GM19035 (cell line): ENCODE measurements around the gene SLC16A12.
"Not testable (repeated sequence)": the region's sequence is repeated elsewhere in the genome, so short reads cannot be mapped to it uniquely, and the experiment has no call there.

ENCODE experiments used
- ATAC-seq: cut with Tn5 transposase; IDR thresholded peaks from one replicate; pipeline ENCODE4 v1.9.1; 2021; ENCODE audit not compliant: unreplicated experiment

Gene SLC16A12

DNA sequence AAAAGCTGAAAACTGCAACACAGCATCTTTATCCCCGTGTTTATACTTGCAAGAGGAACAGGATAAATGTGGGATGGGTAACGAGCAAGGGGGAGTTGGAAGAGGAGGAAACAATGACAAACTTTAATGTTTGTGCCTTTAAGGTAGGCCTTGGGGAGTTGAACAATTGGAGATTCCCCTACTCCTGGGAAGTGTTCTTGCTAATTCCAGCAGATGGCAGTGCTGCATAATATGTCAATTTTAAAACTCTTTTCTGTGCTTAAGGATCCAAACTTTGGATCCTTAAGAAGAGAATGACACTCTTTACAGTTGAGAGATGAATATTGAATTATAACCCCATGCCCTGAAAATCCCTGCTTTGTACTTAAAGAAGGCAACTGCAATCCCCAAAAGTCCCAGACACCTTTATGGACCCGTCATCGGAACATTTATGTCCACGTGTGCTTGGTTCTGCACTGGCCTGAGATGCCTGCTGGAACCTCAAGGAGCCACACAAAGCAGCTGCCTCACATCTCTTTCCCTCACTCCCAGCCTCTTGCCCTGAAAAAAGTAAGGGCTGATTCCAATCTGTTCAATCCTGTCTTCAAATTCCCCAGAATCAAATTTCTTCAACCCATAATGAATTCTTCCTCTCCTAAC, 109.0 kb downstream of the SLC16A12 start:
- peak; percentile 69 for ATAC-seq

DNA sequence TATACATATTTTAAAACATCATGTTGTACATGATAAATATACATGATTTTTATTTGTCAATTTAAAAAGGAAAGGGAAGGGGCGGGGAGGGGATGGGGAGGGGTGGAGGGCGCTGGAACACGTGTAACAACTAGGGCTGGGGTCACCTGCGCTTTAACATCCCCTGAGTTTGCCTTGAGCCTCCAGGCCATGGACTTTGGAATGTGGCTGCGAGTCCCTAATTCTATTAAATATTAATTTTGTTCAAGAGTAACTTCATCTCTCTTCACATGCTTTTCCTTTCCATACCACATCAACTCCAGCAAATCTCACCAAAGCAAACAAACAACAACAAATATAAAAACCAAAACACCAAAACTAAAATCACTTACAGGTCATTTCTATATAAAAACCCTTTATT, 110.4 kb downstream of the SLC16A12 start:
- ATAC-seq, result no peak

DNA sequence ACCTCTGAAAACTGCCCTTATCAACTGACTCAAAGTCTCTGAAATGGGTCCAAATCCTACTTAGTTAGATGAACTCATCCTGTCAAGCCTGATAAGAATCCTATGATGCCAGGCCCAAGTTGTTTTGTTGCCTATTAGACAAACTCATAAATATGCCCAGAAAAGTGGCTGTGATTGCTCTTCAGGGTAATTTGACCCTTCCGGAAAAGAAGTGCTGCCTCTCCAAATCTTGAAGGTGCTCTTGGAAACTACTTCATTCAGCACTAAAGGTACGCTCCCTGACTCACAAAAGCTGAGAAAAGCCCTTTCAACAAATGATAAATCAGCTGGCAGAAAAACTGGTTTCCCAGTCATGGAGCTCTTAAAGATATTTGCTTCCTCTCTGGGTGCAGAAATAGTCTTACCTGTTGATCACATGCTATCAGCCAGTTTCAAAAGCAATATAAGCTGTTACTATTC, 114.3 kb downstream of the SLC16A12 start:
- no peak for ATAC-seq

DNA sequence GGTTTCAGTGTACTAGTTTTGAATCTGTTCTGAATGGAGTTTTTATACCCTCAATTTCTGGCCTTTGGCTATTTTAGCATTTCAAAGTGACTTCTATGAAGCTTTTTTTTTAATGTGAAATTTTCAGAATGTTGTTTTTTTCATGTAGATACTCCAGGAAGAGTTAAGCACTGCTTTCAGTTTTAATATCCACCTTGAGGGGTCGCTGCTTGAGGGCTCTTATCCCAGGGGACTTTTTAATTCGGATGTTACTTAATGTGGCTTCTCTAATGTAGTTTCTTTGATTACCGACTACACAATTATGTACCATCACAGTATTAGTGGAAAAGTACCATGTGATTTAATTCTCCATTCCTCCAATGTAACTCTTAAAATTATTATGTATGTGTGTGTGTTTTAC, 115.8 kb downstream of the SLC16A12 start:
- no peak for ATAC-seq

DNA sequence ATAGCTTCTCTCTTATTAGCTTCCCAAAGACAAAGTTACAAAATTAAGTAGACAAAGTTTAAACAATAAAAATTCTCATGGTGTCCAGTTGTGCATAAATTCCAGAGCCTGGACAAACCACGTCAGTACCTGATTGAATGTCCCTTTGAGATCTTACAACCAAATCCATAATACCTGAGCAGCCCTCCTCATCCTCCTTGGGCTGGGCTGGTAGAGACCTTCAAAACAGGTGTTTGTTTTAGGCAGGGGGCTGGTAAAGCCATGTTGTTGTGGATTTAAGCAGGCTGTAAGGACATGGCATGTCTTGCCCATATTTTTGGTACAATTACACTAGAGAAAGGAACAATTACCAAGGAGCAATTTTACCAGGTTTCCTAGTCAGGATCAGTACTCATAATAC, 118.9 kb downstream of the SLC16A12 start:
- ATAC-seq, result no peak

DNA sequence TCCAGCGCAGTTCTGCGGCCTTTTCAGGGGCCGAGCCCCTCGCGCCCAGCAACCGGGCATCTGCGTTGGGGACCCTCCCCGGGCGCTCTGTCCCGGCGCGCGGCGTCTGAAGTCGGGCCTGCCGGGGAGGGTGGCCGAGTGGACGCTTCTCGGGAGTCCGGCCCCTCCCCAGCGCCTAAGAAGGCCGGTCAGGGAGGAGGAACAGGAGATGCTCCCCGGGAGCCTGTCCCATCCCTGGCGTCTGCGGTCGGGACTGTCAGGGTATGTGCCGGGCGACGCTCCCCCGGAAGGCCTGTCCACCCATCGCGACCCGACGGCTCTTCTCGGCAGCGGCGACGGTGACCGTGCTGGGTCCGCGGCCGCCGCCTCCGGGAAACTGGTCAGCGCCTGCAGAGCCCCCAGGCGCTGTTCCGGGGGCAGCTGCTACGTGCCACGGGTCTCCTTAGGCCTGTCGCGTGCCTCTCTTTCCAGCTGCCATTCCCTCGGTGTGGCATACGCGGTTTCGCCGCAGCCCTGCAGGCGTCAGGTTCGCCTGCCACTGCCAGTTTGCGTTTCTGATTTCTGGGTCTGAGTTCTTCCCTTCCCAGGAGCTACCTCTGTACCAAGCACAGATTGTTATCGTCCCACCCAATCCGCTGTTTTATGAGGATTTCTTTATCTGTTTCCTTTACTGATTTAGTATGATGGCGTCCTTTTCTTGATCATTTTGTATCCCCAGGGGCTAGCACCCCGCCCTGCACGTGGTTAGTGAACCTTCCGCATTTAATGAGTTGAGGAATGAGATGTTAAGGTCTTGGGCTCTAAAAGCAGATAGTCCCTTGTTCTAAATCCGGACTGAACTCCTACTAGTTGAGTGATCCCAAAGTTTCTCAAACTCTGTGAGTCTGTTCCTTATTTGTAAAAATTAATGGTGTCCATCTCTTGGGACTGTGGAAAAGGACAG, 120.2 kb downstream of the SLC16A12 start:
- peak; percentile 34 for ATAC-seq

DNA sequence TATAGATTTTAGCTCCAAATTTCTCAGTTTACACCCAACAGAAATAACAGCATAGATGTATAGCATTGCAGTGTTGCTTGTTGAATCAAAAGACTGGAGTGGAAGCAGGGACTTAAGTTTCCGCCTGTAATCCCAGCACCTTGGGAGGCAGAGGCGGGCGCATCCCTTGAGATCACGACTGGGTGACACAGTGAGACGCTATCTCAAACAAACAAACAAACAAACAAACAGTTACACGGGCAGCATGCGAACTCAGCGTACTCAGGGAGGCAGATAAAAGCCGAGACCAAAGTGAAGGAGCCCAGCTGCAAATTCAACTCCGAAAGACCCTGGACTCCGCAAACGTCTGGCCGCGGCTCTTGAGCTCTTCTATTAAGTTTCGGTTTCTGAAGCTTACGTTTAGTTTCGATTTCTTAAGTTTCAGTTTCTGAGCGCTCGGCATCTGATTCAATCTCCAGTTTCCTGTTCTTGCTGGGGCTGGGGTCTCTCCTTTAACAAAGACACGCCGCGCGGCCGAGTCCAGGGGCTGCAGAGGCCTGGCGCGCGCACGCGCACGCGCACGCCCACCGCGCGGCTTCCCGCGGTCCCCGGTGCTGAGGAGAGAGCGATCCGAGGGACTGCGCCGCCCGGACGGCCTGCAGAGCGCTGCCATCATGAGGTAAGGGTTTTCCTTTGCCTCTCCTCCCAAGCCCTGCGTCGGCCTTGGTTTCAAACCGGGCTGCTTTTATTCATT, 121.1 kb downstream of the SLC16A12 start, which contains the start of gene IFIT5:
Gene IFIT5 (plus strand): TSS at position 423 of the 733 bp plus-strand sequence. CDS start 231 bp downstream, at position 654.
- peak; percentile 86 for ATAC-seq

DNA sequence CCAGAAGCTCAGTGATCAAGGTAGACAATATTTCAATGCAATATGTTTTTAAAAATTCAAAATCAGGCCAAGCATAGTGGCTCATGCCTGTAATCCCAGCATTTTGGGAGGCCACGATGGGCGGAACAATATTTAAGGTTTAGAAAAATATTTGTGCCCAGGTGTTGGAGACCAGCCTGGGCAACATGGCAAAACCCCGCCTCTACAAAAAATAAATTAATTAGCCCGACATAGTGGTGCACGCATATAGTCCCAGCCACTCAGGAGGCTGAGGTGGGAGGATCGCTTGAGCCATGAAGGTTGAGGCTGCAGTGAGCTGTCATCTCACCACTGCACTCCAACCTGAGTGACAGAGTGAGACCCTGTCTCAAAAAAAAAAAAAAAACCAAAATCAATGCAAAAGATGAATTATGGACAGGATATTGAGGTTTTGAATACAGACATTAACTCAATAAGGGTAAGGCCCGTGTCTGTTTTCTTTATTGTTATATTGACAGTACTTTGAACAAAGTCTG, 121.9 kb downstream of the SLC16A12 start:
- no peak for ATAC-seq

DNA sequence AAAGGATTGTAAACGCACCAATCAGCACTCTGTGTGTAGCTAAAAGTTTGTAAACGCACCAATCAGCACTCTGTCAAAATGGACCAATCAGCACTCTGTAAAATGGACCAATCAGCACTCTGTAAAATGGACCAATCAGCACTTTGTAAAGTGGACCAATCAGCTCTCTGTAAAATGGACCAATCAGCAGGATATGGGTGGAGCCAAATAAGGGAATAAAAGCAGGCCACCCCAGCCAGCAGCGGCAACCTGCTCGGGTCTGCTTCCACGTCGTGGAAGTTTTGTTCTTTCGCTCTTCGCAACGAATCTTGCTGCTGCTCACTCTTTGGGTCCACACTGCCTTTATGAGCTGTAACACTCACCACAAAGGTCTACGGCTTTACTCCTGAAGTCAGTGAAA, 123.1 kb downstream of the SLC16A12 start:
- not testable (repeated sequence) for ATAC-seq

DNA sequence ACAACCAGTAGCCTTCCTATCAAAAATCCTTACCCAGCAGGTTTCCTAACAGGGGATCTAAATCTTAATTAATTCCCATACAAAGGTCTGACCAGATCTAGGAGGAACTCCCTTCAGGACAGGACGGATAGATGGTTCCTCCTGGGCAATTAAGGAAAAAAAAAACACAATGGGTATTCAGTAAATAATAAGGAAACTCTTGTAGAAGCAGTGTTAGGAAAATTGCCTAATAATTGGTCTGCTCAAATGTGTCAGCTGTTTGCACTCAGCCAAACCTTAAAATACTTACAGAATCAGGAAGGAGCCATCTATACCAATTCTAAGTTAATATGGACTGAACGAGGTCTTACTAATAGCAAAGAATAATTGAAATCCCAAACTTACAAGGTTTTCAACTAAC, 124.3 kb downstream of the SLC16A12 start:
- ATAC-seq, result not testable (repeated sequence)

DNA sequence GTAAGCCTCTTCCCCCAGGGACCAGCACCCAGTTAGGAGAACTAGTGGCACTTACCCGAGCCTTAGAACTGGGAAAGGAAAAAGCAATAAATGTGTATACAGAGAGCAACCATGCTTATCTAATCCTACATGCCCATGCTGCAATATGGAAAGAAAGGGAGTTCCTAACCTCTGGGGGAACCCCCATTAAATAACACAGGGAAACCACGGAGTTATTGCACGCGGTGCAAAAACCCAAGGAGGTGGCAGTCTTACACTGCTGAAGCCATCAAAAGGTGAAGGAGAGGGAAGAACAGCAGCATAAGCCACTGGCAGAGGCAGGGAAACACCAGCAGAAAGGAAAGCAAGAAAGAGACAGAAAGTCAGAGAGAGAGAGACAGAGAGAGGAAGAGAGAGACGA, 124.8 kb downstream of the SLC16A12 start:
- not testable (repeated sequence) for ATAC-seq

DNA sequence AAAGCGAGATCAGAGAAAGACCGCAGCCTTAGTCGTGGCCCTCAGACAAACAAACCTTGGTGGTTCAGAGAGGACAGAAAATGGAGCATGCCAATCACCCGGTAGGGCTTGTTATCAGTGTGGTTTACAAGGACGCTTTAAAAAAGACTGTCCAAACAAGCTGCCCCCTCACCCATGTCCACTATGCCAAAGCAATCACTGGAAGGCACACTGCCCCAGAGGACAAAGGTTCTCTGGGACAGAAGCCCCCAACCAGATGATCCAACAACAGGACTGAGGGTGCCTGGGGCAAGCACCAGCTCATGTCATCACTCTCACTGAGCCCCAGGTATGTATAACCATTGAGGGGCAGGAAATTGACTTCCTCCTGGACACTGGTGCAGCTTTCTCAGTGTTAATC, 126.1 kb downstream of the SLC16A12 start:
- not testable (repeated sequence) for ATAC-seq

DNA sequence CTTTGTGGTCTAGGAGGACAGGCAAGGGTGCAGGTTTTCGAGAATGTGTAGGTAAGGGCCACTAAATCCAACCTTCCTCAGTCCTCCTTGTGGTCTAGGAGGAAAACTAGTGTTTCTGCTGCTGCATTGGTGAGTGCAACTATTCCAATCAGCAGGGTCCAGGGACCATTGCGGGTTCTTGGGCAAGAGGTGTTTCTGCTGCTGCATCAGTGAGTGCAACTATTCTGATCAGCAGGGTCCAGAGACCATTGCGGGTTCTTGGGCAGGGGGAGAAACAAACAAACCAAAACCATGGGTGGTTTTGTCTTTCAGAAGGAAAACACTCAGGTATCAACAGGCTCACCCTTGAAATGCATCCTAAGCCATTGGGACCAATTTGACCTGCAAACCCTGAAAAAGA, 127.6 kb downstream of the SLC16A12 start:
- not testable (repeated sequence) for ATAC-seq

DNA sequence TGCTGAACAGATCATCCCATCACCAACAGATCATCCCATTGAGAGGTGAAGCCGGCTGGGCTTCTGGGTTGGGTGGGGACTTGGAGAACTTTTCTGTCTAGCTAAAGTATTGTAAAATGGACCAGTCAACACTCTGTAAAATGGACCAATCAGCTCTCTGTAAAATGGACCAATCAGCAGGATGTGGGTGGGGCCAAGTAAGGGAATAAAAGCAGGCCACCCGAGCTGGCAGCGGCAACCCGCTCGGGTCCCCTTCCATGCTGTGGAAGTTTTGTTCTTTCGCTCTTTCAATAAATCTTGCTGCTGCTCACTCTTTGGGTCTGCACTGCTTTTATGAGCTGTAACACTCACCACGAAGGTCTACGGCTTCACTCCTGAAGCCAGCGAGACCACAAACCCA, 129.2 kb downstream of the SLC16A12 start:
- not testable (repeated sequence) for ATAC-seq

DNA sequence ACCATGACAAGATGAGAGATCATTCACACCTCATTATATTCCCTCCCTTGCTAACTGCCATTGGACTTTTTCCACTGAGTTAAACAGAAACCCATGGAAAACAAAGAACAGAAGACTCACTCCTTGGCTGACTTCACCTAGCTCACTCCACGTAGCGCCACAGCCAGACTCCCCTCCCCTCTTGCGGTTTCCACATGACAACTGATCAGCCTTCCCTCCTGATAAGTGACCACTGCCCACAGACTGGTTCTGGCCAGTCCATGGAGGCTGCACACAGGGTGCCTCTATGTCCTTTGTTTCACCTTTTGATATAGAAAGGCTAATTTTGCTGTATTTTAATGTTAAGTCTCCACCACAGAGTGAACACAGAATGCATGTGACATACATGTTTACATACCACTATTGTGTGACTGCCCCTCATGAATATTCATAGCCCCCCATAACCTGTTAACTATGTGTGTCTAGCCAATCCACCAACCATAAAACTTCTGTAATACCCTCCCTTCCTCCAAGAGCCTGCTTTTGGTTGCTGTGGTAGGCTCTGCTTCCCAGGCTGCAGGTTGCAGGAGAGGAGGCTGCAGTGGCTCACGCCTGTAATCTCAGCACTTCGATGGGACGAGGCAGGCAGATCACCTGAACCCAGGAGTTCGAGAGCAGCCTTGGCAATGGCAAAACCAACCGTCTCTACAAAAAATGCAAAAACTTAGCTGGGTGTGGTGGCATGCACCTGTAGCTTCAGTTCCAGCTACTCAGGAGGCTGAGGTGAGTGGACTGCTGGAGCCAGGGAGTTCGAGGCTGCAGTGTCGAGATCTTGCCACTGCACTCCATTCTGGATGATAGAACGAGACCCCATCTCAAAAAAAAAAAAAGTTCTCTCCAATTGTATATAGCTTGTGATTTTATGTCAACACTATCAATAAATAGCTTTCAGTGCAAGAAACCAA, 131.0 kb downstream of the SLC16A12 start:
- no peak for ATAC-seq

DNA sequence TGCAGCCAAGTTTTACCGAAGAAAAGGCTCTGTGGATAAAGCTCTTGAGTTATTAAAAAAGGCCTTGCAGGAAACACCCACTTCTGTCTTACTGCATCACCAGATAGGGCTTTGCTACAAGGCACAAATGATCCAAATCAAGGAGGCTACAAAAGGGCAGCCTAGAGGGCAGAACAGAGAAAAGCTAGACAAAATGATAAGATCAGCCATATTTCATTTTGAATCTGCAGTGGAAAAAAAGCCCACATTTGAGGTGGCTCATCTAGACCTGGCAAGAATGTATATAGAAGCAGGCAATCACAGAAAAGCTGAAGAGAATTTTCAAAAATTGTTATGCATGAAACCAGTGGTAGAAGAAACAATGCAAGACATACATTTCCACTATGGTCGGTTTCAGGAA, 132.4 kb downstream of the SLC16A12 start:
- ATAC-seq, result no peak

DNA sequence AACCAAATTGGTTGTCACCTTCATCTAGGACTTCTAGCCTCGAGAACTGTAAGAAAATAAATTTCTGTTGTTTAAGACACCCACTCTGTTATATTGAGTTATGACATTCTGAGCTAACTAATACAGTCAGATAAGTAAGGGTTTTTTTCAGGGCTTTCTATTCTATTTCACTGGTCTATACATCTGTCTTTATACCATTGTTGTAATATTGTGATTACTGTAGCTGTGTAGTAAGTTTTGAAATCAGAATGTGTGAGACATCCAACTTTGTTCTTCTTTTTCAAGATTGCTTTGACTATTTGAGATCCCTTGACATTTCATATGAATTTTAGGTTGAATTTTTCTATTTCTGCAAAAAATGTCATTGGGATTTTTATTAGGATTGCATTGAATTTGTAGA, 135.4 kb downstream of the SLC16A12 start:
- no peak for ATAC-seq

DNA sequence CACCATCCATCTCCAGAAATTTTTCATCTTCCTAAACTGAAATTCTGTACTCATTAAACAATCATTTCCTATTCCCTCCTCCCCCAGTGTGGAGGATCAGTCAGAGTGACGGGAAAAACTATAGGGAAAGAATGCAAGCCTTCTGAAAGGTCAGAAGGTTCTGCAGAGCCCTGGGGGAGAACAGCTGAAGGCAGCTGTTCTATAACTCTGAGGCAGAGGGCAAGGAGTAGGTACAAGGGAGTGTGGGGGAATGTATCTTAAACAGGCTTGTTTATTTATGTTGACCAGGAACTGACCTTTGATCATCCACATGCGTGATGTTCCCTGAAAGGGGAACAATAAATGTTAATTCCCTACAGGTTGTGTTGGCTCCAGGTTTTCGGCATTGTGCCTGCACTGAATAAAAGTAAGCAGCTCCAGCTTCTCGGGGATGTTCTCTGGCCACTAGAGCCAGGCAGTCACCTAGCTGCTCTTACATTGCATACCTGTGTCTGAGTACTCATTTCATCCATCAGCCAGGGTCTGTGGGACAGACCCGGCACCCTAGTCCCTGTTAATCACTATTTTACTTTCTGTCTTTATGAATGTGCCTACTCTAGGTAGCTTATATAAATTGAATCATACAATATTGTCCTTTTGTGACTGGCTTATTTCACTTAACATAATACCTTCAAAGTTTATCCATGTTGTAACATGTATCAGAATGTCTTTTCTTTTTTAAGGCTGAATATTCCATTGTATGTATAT, 137.2 kb downstream of the SLC16A12 start:
- ATAC-seq, result no peak

DNA sequence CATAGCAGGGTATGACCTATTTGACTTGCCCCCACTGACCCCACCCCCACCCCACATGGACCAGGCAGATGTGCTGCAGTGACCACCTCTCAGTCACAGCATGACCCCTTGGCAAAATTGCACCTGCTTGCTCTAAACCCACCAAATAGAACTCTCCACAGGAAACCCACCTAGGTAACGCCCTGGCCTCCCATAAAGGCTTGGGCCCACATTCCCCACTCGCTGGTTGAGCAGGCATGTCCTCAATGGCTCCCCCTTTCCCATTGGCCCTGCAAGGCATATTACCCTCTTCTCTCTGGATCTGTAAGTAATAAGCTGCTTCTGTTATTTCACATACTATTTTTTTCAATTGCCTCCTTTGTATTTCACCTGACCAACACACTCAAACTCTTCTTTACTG, 140.3 kb downstream of the SLC16A12 start:
- no peak for ATAC-seq
